Suprapubic skin (tissue), 4 donors: ENCODE data around the gene SYPL1. TPM values are rescaled to one million over a fixed set of nuclear protein-coding genes. Genes with fewer than 3 reads are reported as not detected.

Source experiments
- DNase-seq, 2 donors: peaks; one replicate each; pipeline ENCODE4 v3.0.0-alpha.2; 2019; ENCODE audit warnings: low spot score in 2 of 2
- H3K27ac ChIP-seq: fragments of 200-600 bp; sonication (generic); one replicate; pipeline ENCODE4 v1.5.1; 2019
- H3K27me3 ChIP-seq: fragments of 200-600 bp; sonication (generic); one replicate; pipeline ENCODE4 v1.5.1; 2019
- H3K36me3 ChIP-seq: fragments of 200-600 bp; sonication (generic); one replicate; pipeline ENCODE4 v1.5.1; 2019
- H3K4me1 ChIP-seq: fragments of 200-600 bp; sonication (generic); one replicate; pipeline ENCODE4 v1.5.1; 2019
- H3K4me3 ChIP-seq: fragments of 200-600 bp; sonication (generic); one replicate; pipeline ENCODE4 v1.5.1; 2019; ENCODE audit warnings: mild to moderate bottlenecking
- H3K9me3 ChIP-seq: fragments of 200-600 bp; sonication (generic); one replicate; pipeline ENCODE4 v1.5.1; 2019
- CTCF ChIP-seq, 2 donors: fragments of 200-600 bp in 1 of 2; fragments of 450-650 bp in 1 of 2; sonication (generic) in 1 of 2; IDR thresholded peaks; one replicate each; pipeline ENCODE4 v1.5.1; 2016 to 2019; ENCODE audit warnings: antibody characterized with exemption in 2 of 2, mild to moderate bottlenecking in 1 of 2, moderate library complexity in 1 of 2
- EP300 ChIP-seq: sonication (generic); formaldehyde crosslinking; IDR thresholded peaks from one replicate; pipeline ENCODE4 v1.6.1; 2017; ENCODE audit warnings: antibody characterized with exemption
- POLR2A ChIP-seq, 2 donors: fragments of 450-650 bp; IDR thresholded peaks; one replicate each; pipeline ENCODE4 v1.6.1; 2017; ENCODE audit warnings: antibody characterized with exemption in 2 of 2, mild to moderate bottlenecking in 2 of 2, moderate library complexity in 2 of 2
- POLR2AphosphoS5 ChIP-seq, 3 donors: sonication (generic); formaldehyde crosslinking; IDR thresholded peaks; one replicate each; pipeline ENCODE4 v1.6.1; 2017; ENCODE audit warnings: antibody characterized with exemption in 3 of 3
- WGBS: methylation state at CpG from one replicate; pipeline ENCODE4 v1.1.5; 2018; 5-methylcytosine and 5-hydroxymethylcytosine counted together
- total RNA-seq, 4 donors: library from RNA; depleted of rRNA; stranded (reverse); fragments of >200 nt; gene quantifications; one replicate each; pipeline ENCODE4 v1.1.0, GENCODE V29; 2016

Gene SYPL1
- total RNA-seq: 100 to 1,000 TPM in 2 of 4 donors, 10 to 100 TPM in 2; 71.3 to 115 (median 99.3) TPM

GRCh38 chr7:106112118-106112971, at the start of gene SYPL1:
Gene SYPL1 (minus strand): TSS chr7:106112312. CDS start chr7:106112208, 104 bp downstream.
- Histone ChIP-seq H3K4me3 (peak within 1 kb of the TSS; percentile 72), H3K9me3 (no peaks in the 10 kb centered on the region), H3K27me3 (no peaks in the 10 kb centered on the region), H3K27ac (peak within 1 kb of the TSS; percentile 97), H3K36me3 (no peaks in the 10 kb centered on the region), H3K4me1 (peaks cover 39% of the 10 kb centered on the region)
- peak; percentile 95 for DNase-seq
- under 1% methylated on average over 63 of the region's 76 CpGs for WGBS
- TF ChIP-seq POLR2A (IDR thresholded peaks at IDR 0.05) (peak in 1 of 2 donors; percentile 11), POLR2AphosphoS5 (IDR thresholded peaks at IDR 0.05) (peak in 2 of 3 donors; percentile 43 to 76), EP300 (no peak), CTCF (IDR thresholded peaks at IDR 0.05) (no peak)

- no peaks in the 10 kb centered on the region for H3K9me3 ChIP-seq
- no peak for TF ChIP-seq EP300
- no peak for TF ChIP-seq POLR2AphosphoS5 (IDR thresholded peaks at IDR 0.05)
- no peak for TF ChIP-seq POLR2A (IDR thresholded peaks at IDR 0.05)
- TF ChIP-seq CTCF (IDR thresholded peaks at IDR 0.05): no peak
- H3K27me3 ChIP-seq: no peaks in the 10 kb centered on the region
- no peak overlapping the region for H3K27ac ChIP-seq
- H3K36me3 ChIP-seq: no peaks in the 10 kb centered on the region
- peaks cover 28% of the 10 kb centered on the region for H3K4me1 ChIP-seq
- WGBS: 83% methylated on average over 4 of the region's 4 CpGs
- no peak for DNase-seq
- no peak overlapping the region for H3K4me3 ChIP-seq
Measured at GRCh38 chr7:106155027-106155426, 42.9 kb upstream of the SYPL1 start.

GRCh38 chr7:106153891-106154449, 41.9 kb upstream of the SYPL1 start:
- Histone ChIP-seq H3K9me3 (no peaks in the 10 kb centered on the region), H3K27ac (no peak overlapping the region), H3K4me1 (peaks cover 28% of the 10 kb centered on the region), H3K4me3 (no peak overlapping the region), H3K36me3 (no peaks in the 10 kb centered on the region), H3K27me3 (no peaks in the 10 kb centered on the region)
- peak; percentile 86 to 88 for DNase-seq
- TF ChIP-seq EP300 (no peak), POLR2AphosphoS5 (IDR thresholded peaks at IDR 0.05) (peak in 1 of 3 donors; percentile 12), POLR2A (IDR thresholded peaks at IDR 0.05) (no peak), CTCF (IDR thresholded peaks at IDR 0.05) (peak; percentile 89 to 94)
- 43% methylated on average over 15 of the region's 15 CpGs for WGBS

GRCh38 chr7:106152313-106152665, 40.2 kb upstream of the SYPL1 start:
- H3K9me3 ChIP-seq: no peaks in the 10 kb centered on the region
- H3K27me3 ChIP-seq: no peaks in the 10 kb centered on the region
- no peak overlapping the region for H3K4me3 ChIP-seq
- 41% methylated on average over 6 of the region's 6 CpGs for WGBS
- TF ChIP-seq EP300 (no peak), CTCF (IDR thresholded peaks at IDR 0.05) (no peak), POLR2AphosphoS5 (IDR thresholded peaks at IDR 0.05) (no peak), POLR2A (IDR thresholded peaks at IDR 0.05) (no peak)
- H3K36me3 ChIP-seq: no peaks in the 10 kb centered on the region
- DNase-seq: no peak
- H3K4me1 ChIP-seq: peaks cover 28% of the 10 kb centered on the region
- peak overlapping the region; percentile 68 for H3K27ac ChIP-seq
